Measurements from ENCODE around the gene OR6S1. TPM values are rescaled to one million over a fixed set of nuclear protein-coding genes. Genes with fewer than 3 reads are reported as not detected.
"Not testable (repeated sequence)": the region's sequence is repeated elsewhere in the genome, so short reads cannot be mapped to it uniquely, and the experiment has no call there.

OR6S1 gene
- total RNA-seq, 1 donor from 2014 or later, result not detected

DNA sequence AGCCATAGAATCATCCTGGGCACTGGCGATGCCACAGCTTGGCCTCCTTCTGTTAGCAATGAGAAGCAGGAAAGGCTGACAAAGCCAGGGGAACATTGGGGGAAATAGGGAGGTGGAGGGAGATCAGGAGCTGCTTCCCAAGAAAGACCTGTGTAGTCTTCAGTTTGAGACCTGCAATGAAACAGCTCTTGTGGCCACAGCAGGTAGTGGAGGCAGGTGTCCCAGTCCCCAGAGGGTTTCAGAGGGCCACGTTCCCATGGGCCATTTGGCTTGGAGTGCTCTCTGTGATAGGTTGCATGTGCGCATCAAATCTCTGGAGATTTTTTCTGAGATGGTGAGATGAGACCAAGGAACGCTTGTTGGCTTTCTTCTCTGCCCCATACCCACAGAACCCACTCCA lies 14.4 kb upstream of the OR6S1 start:
- Histone ChIP-seq H3K27me3 (ENCODE audit: control insufficient read depth, insufficient read depth, low read length) (peaks cover 51% of the 10 kb centered on the region), H3K36me3 (ENCODE audit: control insufficient read depth, insufficient read depth, low read length) (no peaks in the 10 kb centered on the region), H3K4me3 (ENCODE audit: low read depth, low read length) (no peak overlapping the region)
- DNase-seq (ENCODE audit: low read depth), result no peak
- TF ChIP-seq, protein P1, sequence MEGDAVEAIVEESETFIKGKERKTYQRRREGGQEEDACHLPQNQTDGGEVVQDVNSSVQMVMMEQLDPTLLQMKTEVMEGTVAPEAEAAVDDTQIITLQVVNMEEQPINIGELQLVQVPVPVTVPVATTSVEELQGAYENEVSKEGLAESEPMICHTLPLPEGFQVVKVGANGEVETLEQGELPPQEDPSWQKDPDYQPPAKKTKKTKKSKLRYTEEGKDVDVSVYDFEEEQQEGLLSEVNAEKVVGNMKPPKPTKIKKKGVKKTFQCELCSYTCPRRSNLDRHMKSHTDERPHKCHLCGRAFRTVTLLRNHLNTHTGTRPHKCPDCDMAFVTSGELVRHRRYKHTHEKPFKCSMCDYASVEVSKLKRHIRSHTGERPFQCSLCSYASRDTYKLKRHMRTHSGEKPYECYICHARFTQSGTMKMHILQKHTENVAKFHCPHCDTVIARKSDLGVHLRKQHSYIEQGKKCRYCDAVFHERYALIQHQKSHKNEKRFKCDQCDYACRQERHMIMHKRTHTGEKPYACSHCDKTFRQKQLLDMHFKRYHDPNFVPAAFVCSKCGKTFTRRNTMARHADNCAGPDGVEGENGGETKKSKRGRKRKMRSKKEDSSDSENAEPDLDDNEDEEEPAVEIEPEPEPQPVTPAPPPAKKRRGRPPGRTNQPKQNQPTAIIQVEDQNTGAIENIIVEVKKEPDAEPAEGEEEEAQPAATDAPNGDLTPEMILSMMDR (IDR thresholded peaks at IDR 0.05; ENCODE audit: insufficient read depth, low read length, poor library complexity, severe bottlenecking), result no peak

DNA sequence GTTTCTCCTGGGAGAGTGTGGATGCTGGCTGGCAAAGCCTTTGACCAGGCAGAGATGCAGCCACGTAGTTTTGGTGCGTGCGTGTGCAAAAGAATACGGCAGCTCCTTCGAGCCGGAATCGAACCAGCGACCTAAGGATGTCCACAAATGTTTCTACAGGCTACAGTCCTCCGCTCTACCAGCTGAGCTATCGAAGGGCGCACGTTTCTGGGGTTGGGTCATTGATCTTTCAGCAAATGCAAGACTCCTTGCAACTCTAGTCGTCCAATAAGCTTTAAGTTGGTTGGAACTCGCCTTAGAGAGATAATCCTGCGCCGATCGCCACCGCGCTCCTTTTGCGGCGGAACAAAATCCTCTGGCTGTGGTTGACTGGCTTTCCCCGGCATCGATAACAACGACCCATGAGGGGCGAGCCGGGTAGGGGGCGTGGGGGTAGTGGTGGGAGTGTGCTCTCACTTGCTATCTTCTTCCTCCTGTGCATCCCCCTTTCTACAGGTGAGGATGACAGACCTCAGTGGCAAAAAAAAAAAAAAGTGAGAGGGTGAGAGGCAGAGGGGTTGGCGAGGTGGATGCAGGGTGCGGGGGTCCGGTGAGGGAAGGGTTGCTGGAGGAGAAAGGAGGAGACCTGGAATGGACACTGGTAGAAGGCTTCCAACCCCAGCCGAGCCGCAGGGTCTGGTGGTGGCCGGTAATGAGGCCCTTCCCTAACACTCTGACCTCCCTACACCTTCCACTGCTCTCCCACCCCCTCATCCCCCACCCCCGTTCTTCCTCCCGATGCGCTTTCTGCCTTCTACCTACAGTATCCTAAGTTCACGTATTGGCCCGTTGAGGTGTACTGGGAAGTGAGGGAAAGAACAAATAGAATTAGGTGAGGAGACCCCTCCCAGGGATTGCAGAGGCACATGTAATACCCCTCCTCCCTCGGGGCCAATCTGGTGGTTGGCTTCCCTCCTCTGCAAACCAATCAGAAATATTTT lies 11.8 kb upstream of the OR6S1 start:
- TF ChIP-seq, protein P1 (IDR thresholded peaks at IDR 0.05; ENCODE audit: insufficient read depth, low read length, poor library complexity, severe bottlenecking), result no peak
- no peak for DNase-seq (ENCODE audit: low read depth)
- H3K27me3 ChIP-seq (ENCODE audit: control insufficient read depth, insufficient read depth, low read length), result peaks cover 39% of the 10 kb centered on the region
- no peaks in the 10 kb centered on the region for H3K36me3 ChIP-seq (ENCODE audit: control insufficient read depth, insufficient read depth, low read length)
- H3K4me3 ChIP-seq (ENCODE audit: low read depth, low read length), result no peak overlapping the region

DNA sequence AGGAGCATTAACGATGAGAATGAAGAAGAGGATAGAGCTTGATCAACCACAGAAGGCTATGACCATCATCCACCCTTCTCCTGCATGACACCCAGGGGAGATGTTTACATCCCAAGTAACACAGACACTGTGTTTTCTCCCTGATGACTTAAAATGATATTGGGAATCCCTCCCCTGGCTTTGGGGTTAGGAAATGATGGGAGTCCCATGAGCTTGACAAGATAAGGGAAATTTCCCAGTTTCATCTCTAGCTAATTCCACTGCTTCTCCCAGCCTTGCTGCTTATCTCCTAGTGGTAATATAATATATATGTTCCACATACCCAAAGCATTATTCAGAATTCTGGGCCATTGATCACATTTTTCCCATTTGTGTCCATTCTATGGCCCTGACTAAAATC lies 4.0 kb upstream of the OR6S1 start:
- H3K27me3 ChIP-seq (ENCODE audit: control insufficient read depth, insufficient read depth, low read length), result peaks cover 3% of the 10 kb centered on the region
- H3K4me3 ChIP-seq (ENCODE audit: low read depth, low read length), result no peak overlapping the region
- H3K36me3 ChIP-seq (ENCODE audit: control insufficient read depth, insufficient read depth, low read length), result no peaks in the 10 kb centered on the region
- TF ChIP-seq, protein P1 (IDR thresholded peaks at IDR 0.05; ENCODE audit: insufficient read depth, low read length, poor library complexity, severe bottlenecking), result no peak
- DNase-seq (ENCODE audit: low read depth), result no peak

DNA sequence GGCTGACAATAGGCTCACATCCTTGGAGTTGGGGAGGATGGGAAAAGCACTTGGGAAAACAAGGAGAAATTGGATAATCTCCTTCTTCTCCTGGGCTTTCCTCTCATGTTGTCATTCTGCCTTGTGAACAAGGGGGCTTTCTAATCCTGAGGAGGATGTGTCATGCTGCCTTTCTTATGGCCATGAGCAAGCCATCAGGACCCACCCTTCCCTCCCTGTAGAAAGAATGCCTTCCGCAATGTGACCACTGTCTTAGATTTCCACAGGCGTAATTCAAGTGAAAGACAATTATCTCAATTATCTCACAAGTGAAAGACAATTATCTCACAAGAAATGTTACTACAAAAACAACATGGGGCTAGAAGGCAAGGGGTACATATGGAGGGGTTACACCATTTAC lies 3.0 kb upstream of the OR6S1 start:
- TF ChIP-seq, protein P1 (IDR thresholded peaks at IDR 0.05; ENCODE audit: insufficient read depth, low read length, poor library complexity, severe bottlenecking), result no peak

DNA sequence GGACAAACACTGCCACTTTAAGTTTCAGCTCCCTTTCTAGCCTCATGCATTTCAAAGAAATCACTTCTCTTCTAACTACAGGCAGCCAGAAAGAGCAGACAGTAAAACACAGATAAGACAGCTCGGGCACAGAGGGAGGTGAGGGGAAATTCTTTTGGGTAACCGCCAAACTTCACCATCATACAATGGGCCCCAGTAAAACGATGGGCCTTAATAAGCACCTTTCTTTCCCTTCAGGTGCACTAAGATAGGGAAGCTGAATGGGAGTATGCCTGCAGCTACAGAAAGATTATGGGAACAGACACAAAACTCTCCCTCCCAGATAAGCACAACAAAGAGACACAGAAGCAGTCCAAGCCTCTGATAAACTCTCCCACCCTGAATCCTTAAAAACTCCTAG lies 1.3 kb upstream of the OR6S1 start:
- not testable (repeated sequence) for DNase-seq (ENCODE audit: low read depth); H3K36me3 ChIP-seq (ENCODE audit: control insufficient read depth, insufficient read depth, low read length); H3K27me3 ChIP-seq (ENCODE audit: control insufficient read depth, insufficient read depth, low read length); H3K4me3 ChIP-seq (ENCODE audit: low read depth, low read length)

More for the DNA sequence above, 3.0 kb upstream of the OR6S1 start:
- Histone ChIP-seq H3K4me3 (ENCODE audit: low read depth, low read length) (no peak overlapping the region), H3K36me3 (ENCODE audit: control insufficient read depth, insufficient read depth, low read length) (no peaks in the 10 kb centered on the region), H3K27me3 (ENCODE audit: control insufficient read depth, insufficient read depth, low read length) (peaks cover 3% of the 10 kb centered on the region)
- no peak for DNase-seq (ENCODE audit: low read depth)

DNA sequence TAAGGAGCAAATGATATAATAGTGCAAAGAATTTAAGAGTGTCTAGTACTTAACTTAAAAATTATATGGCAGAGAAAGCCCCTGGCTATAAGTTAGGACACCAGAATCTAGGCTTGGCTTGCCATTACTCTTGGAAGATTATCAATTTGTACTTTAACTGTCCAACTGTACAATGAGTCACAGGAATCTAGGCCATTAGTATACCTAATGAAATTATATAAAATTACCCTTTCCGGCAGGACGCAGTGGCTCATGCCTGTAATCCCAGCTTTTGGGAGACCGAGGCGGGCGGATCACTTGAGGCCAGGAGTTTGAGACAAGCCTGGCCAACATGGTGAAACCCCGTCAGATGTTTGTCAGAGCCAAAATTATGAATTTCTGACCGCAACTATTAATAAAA lies 691 bp upstream of the OR6S1 start:
- H3K4me3 ChIP-seq (ENCODE audit: low read depth, low read length), result no peak overlapping the region
- H3K36me3 ChIP-seq (ENCODE audit: control insufficient read depth, insufficient read depth, low read length), result no peaks in the 10 kb centered on the region
- TF ChIP-seq, protein P1 (IDR thresholded peaks at IDR 0.05; ENCODE audit: insufficient read depth, low read length, poor library complexity, severe bottlenecking), result no peak
- peaks cover 3% of the 10 kb centered on the region for H3K27me3 ChIP-seq (ENCODE audit: control insufficient read depth, insufficient read depth, low read length)
- no peak for DNase-seq (ENCODE audit: low read depth)

Data from kidney epithelial cell (primary cell).